Measurements from ENCODE around the gene NEDD8.

DNA sequence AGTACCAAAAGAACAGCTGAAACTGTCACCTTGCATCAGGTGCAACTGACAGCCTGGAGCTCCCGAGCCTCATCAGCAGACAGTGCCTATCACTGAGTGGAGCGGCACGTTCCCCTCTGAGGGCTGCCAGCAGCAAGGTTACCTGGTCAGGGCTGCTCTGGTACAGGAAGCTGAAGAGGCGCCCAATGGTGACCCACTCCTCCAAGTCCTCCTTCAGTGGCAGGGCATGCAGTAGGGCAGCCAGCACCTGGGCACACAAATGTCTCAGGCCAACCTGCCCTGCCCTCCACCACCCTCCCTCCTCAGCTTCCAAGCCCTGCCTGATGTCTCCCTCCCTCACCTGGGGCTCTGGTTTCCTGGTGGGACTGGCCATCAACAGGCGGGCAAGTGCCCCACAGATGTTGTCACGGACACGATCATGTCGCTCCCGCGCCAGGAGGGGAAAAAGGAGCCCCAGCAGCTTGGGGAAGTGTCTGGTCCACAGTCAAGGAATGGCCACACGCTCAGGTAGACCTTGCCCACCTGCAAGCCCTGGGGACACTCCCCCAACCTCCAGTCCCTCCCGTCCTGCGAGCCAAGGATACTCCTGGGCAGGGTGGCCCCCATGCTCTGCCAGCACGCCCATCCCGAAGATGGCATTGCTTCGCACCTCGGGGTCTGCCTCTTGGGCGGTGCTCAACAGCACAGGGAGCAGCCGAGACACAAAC is 50.6 kb downstream of the NEDD8 start:
- TF ChIP-seq EZH2phosphoT487 (IDR thresholded peaks at IDR 0.05; ENCODE audit: borderline replicate concordance) (no peak), CTCF (conservative IDR thresholded peaks at IDR 0.05; ENCODE audit: low read length) (no peak)
